ENCODE measurements around the gene LIN28A. TPM values are rescaled to one million over a fixed set of nuclear protein-coding genes. Genes with fewer than 3 reads are reported as not detected.

Gene LIN28A
- total RNA-seq, 2 experiments from 2014 or later = not detected

- H3K4me3 Mint-ChIP-seq = no peak overlapping the region
- peak; percentile 92 for DNase-seq
- no peaks in the 10 kb centered on the region for H3K36me3 Mint-ChIP-seq (ENCODE audit: low read depth)
- no peaks in the 10 kb centered on the region for H3K4me1 Mint-ChIP-seq
- ChIA-PET POLR2A (no interaction called here), CTCF (interaction anchor here (0.5 to 3.1 kb wide), 44 partner anchors 9 to 523 kb away, joined by 3 to 20 read pairs (median 4); partner anchors contain the start of genes CEP85, DHDDS, HMGN2 and ZNF593)
- no peaks in the 10 kb centered on the region for H3K9me3 Mint-ChIP-seq
- peaks cover 53% of the 10 kb centered on the region for H3K27me3 Mint-ChIP-seq
- no peak overlapping the region for H3K27ac Mint-ChIP-seq
Measured at GRCh38 chr1:26417111-26417759, 6.6 kb downstream of the LIN28A start.

GRCh38 chr1:26418865-26419349 lies 8.3 kb downstream of the LIN28A start:
- no peak overlapping the region for H3K4me3 Mint-ChIP-seq
- no peaks in the 10 kb centered on the region for H3K36me3 Mint-ChIP-seq (ENCODE audit: low read depth)
- H3K27ac Mint-ChIP-seq = no peak overlapping the region
- ChIA-PET POLR2A (no interaction called here), CTCF (interaction anchor here (3.1 kb wide), 1 partner anchor 13 kb away, joined by 18 read pairs; no protein-coding TSS in a partner anchor)
- no peak for DNase-seq
- no peaks in the 10 kb centered on the region for H3K4me1 Mint-ChIP-seq
- H3K27me3 Mint-ChIP-seq = peaks cover 41% of the 10 kb centered on the region
- no peaks in the 10 kb centered on the region for H3K9me3 Mint-ChIP-seq

GRCh38 chr1:26419494-26419893 lies 8.9 kb downstream of the LIN28A start:
- Mint-ChIP-seq H3K36me3 (ENCODE audit: low read depth) (no peaks in the 10 kb centered on the region), H3K4me3 (no peak overlapping the region), H3K27ac (no peak overlapping the region), H3K27me3 (peaks cover 35% of the 10 kb centered on the region), H3K4me1 (no peaks in the 10 kb centered on the region), H3K9me3 (no peaks in the 10 kb centered on the region)
- ChIA-PET POLR2A (no interaction called here), CTCF (interaction anchor here (0.9 kb wide), 2 partner anchors 16 to 134 kb away, joined by 3 read pairs; no protein-coding TSS in a partner anchor)
- DNase-seq = no peak

GRCh38 chr1:26429721-26430120 lies 19.1 kb downstream of the LIN28A start:
- Mint-ChIP-seq H3K36me3 (ENCODE audit: low read depth) (peaks cover 11% of the 10 kb centered on the region), H3K4me1 (peaks cover 23% of the 10 kb centered on the region), H3K4me3 (no peak overlapping the region), H3K27ac (no peak overlapping the region), H3K9me3 (no peaks in the 10 kb centered on the region), H3K27me3 (peaks cover 11% of the 10 kb centered on the region)
- DNase-seq = no peak
- POLR2A ChIA-PET = interaction anchor here (0.7 kb wide), 1 partner anchor 8 kb away, joined by 3 read pairs; no protein-coding TSS in a partner anchor
- CTCF ChIA-PET = interaction anchor here (1.9 kb wide), 1 partner anchor 12 kb away, joined by 8 read pairs; no protein-coding TSS in a partner anchor

- peaks cover 23% of the 10 kb centered on the region for H3K4me1 Mint-ChIP-seq
- H3K27ac Mint-ChIP-seq = peak within 1 kb of the TSS; percentile 91
- ChIA-PET CTCF (interaction anchor here (0.5 to 2.1 kb wide), 11 partner anchors 12 to 263 kb away, joined by 3 to 8 read pairs (median 3); partner anchors contain the start of genes C1orf232, CEP85, HMGN2 and ZNF593), POLR2A (interaction anchor here (0.6 to 1.9 kb wide), 3 partner anchors 38 to 434 kb away, joined by 3 to 6 read pairs (median 5); partner anchors contain the start of gene HMGN2)
- peak within 1 kb of the TSS; percentile 88 for H3K4me3 Mint-ChIP-seq
- peak; percentile 99 for DNase-seq
- H3K27me3 Mint-ChIP-seq = peaks cover 6% of the 10 kb centered on the region
- peaks cover 11% of the 10 kb centered on the region for H3K36me3 Mint-ChIP-seq (ENCODE audit: low read depth)
- H3K9me3 Mint-ChIP-seq = no peaks in the 10 kb centered on the region
Measured at GRCh38 chr1:26431979-26432695, 21.5 kb downstream of the LIN28A start, which contains the start of gene DHDDS. DHDDS (plus strand) TSS chr1:26432321; CDS start chr1:26432946, 625 bp downstream.

GRCh38 chr1:26432793-26433192 lies 22.2 kb downstream of the LIN28A start:
- peaks cover 6% of the 10 kb centered on the region for H3K27me3 Mint-ChIP-seq
- DNase-seq = no peak
- CTCF ChIA-PET = interaction anchor here (0.6 to 2.1 kb wide), 7 partner anchors 12 to 463 kb away, joined by 3 to 8 read pairs (median 4); partner anchors contain the start of genes C1orf232, HMGN2 and ZNF593
- POLR2A ChIA-PET = interaction anchor here (1.1 to 1.9 kb wide), 2 partner anchors 37 to 39 kb away, joined by 5 to 6 read pairs; partner anchors contain the start of gene HMGN2
- peaks cover 13% of the 10 kb centered on the region for H3K36me3 Mint-ChIP-seq (ENCODE audit: low read depth)
- H3K27ac Mint-ChIP-seq = peak overlapping the region; percentile 91
- H3K9me3 Mint-ChIP-seq = no peaks in the 10 kb centered on the region
- H3K4me3 Mint-ChIP-seq = peak overlapping the region; percentile 88
- peaks cover 23% of the 10 kb centered on the region for H3K4me1 Mint-ChIP-seq

- Mint-ChIP-seq H3K36me3 (ENCODE audit: low read depth) (peaks cover 24% of the 10 kb centered on the region), H3K4me3 (no peak overlapping the region), H3K9me3 (no peaks in the 10 kb centered on the region), H3K27me3 (peaks cover 6% of the 10 kb centered on the region), H3K27ac (no peak overlapping the region), H3K4me1 (peaks cover 23% of the 10 kb centered on the region)
- no peak for DNase-seq
- CTCF ChIA-PET = no interaction called here
- POLR2A ChIA-PET = no interaction called here
Measured at GRCh38 chr1:26434161-26434752, 23.6 kb downstream of the LIN28A start.

GRCh38 chr1:26438041-26438440 lies 27.4 kb downstream of the LIN28A start:
- Mint-ChIP-seq H3K9me3 (no peaks in the 10 kb centered on the region), H3K27me3 (no peaks in the 10 kb centered on the region), H3K4me3 (no peak overlapping the region), H3K4me1 (peaks cover 11% of the 10 kb centered on the region), H3K27ac (no peak overlapping the region), H3K36me3 (ENCODE audit: low read depth) (peaks cover 48% of the 10 kb centered on the region)
- no peak for DNase-seq
- ChIA-PET CTCF (interaction anchor here (1.3 to 1.8 kb wide), 2 partner anchors 62 to 74 kb away, joined by 4 to 5 read pairs; no protein-coding TSS in a partner anchor), POLR2A (interaction anchor here (0.6 kb wide), 1 partner anchor 8 kb away, joined by 3 read pairs; no protein-coding TSS in a partner anchor)

- no peak overlapping the region for H3K27ac Mint-ChIP-seq
- DNase-seq = no peak
- H3K9me3 Mint-ChIP-seq = no peaks in the 10 kb centered on the region
- peaks cover 2% of the 10 kb centered on the region for H3K4me1 Mint-ChIP-seq
- ChIA-PET POLR2A (no interaction called here), CTCF (interaction anchor here (0.7 kb wide), 1 partner anchor 31 kb away, joined by 3 read pairs; no protein-coding TSS in a partner anchor)
- no peak overlapping the region for H3K4me3 Mint-ChIP-seq
- no peaks in the 10 kb centered on the region for H3K27me3 Mint-ChIP-seq
- peaks cover 56% of the 10 kb centered on the region for H3K36me3 Mint-ChIP-seq (ENCODE audit: low read depth)
Measured at GRCh38 chr1:26440259-26440658, 29.6 kb downstream of the LIN28A start.

GRCh38 chr1:26449868-26450267 lies 39.3 kb downstream of the LIN28A start:
- H3K27me3 Mint-ChIP-seq = no peaks in the 10 kb centered on the region
- H3K9me3 Mint-ChIP-seq = no peaks in the 10 kb centered on the region
- H3K36me3 Mint-ChIP-seq (ENCODE audit: low read depth) = peaks cover 46% of the 10 kb centered on the region
- H3K27ac Mint-ChIP-seq = no peak overlapping the region
- ChIA-PET CTCF (no interaction called here), POLR2A (no interaction called here)
- no peaks in the 10 kb centered on the region for H3K4me1 Mint-ChIP-seq
- DNase-seq = no peak
- no peak overlapping the region for H3K4me3 Mint-ChIP-seq

GRCh38 chr1:26450908-26451307 lies 40.3 kb downstream of the LIN28A start:
- H3K4me3 Mint-ChIP-seq = no peak overlapping the region
- H3K4me1 Mint-ChIP-seq = no peaks in the 10 kb centered on the region
- CTCF ChIA-PET = no interaction called here
- no peaks in the 10 kb centered on the region for H3K9me3 Mint-ChIP-seq
- no peaks in the 10 kb centered on the region for H3K27me3 Mint-ChIP-seq
- H3K36me3 Mint-ChIP-seq (ENCODE audit: low read depth) = peaks cover 46% of the 10 kb centered on the region
- POLR2A ChIA-PET = no interaction called here
- no peak for DNase-seq
- no peak overlapping the region for H3K27ac Mint-ChIP-seq

- H3K27ac Mint-ChIP-seq = no peak overlapping the region
- H3K36me3 Mint-ChIP-seq (ENCODE audit: low read depth) = peaks cover 46% of the 10 kb centered on the region
- no peak overlapping the region for H3K4me3 Mint-ChIP-seq
- CTCF ChIA-PET = no interaction called here
- H3K27me3 Mint-ChIP-seq = no peaks in the 10 kb centered on the region
- DNase-seq = no peak
- POLR2A ChIA-PET = no interaction called here
- H3K9me3 Mint-ChIP-seq = no peaks in the 10 kb centered on the region
- no peaks in the 10 kb centered on the region for H3K4me1 Mint-ChIP-seq
Measured at GRCh38 chr1:26452459-26453183, 42.0 kb downstream of the LIN28A start.

Measured in activated CD4-positive, alpha-beta T cell treated with anti-CD3 and anti-CD28 coated beads, Interleukin-2, amount 10 ng/mL, durations not matched to agents 7 days and 5 days (primary cell).